ENCODE measurements around the gene RHNO1. TPM values are rescaled to one million over a fixed set of nuclear protein-coding genes. Genes with fewer than 3 reads are reported as not detected.

RHNO1 gene
- total and polyA plus RNA-seq, 2 of the 4 experiments (the other 2 are of a cell fraction), result 26.1 to 30.6 TPM

GRCh38 chr12:2886768-2887450 is 9.9 kb downstream of the RHNO1 start:
- Histone ChIP-seq H2AFZ (replicated peaks; ENCODE audit: low read length, poor library complexity) (no peak overlapping the region), H3K36me3 (ENCODE audit: control insufficient read depth, insufficient read depth, low read length) (peaks cover 7% of the 10 kb centered on the region), H3K23ac (ENCODE audit: low read depth, low read length) (no peak overlapping the region), H2BK20ac (ENCODE audit: low read depth, low read length) (no peak overlapping the region), H2AK9ac (replicated peaks; ENCODE audit: low read depth, low read length, poor library complexity) (no peak overlapping the region), H2BK120ac (ENCODE audit: low read depth, low read length) (no peak overlapping the region), H3K18ac (ENCODE audit: low read depth, low read length) (no peak overlapping the region), H3K9ac (ENCODE audit: low read depth, low read length) (no peak overlapping the region), H3K27ac (ENCODE audit: insufficient read depth, low read length) (no peak overlapping the region), H3K4me3 (ENCODE audit: insufficient read depth, low read depth, low read length) (no peak overlapping the region), H3K14ac (replicated peaks; ENCODE audit: low read depth, low read length) (no peak overlapping the region), H3K9me3 (ENCODE audit: control insufficient read depth, insufficient read depth, low read length) (no peaks in the 10 kb centered on the region), H2BK5ac (ENCODE audit: low read depth, low read length, poor library complexity, severe bottlenecking) (no peak overlapping the region), H3K4me1 (ENCODE audit: control insufficient read depth, insufficient read depth, low read length) (0 out of 2 replicates have a peak, but pooled peaks cover 2% of the 10 kb centered on the region), H4K8ac (ENCODE audit: low read depth in 2 of 2, low read length in 2 of 2) (no peak overlapping the region), H3K9me1 (ENCODE audit: insufficient read depth, low read length) (peaks cover 6% of the 10 kb centered on the region), H3K4me2 (ENCODE audit: low read depth, low read length) (no peak overlapping the region), H4K5ac (ENCODE audit: low read depth, low read length) (no peak overlapping the region), H3K79me1 (ENCODE audit: low read depth in 1 of 2, low read length in 2 of 2) (peaks cover 6 to 38% of the 10 kb centered on the region in 2 experiments), H4K20me1 (ENCODE audit: insufficient read depth, low read length) (no peaks in the 10 kb centered on the region), H3K56ac (ENCODE audit: extremely low read depth, insufficient read depth, low read length) (no peak overlapping the region), H3K27me3 (ENCODE audit: control insufficient read depth, insufficient read depth, low read length) (no peaks in the 10 kb centered on the region), H2AK5ac (ENCODE audit: low read depth, low read length) (no peak overlapping the region), H3K4ac (ENCODE audit: low read depth, low read length) (no peak overlapping the region), H4K91ac (ENCODE audit: insufficient read depth, low read depth, low read length) (no peak overlapping the region), H2BK15ac (ENCODE audit: low read depth, low read length) (no peak overlapping the region)
- 93% methylated on average over 3 of the region's 10 CpGs; no CpG with 5 or more reads in 1 of the 2 experiments for WGBS, 2 experiments (ENCODE audit: extremely low coverage in 2 of 2, insufficient read length in 1 of 2)
- ATAC-seq (ENCODE audit: low read depth) (no peak), DNase-seq (no peak)
- in situ Hi-C loops (cut with MboI; ENCODE audit: low sequenced_read_pairs) (no loop called here), intact Hi-C loops (cut with micrococcal nuclease) (no loop called here), dilution Hi-C loops (cut with HindIII; ENCODE audit: low sequenced_read_pairs, unreplicated experiment) (no loop called here)
- no TSS peak for BruUV-seq (replicated peaks)
- CTCF ChIA-PET, result no interaction called here
- no peak for TF ChIP-seq CHD1 (IDR thresholded peaks at IDR 0.05; ENCODE audit: low read depth, low read length)
- no peak for TF ChIP-seq MAZ (IDR thresholded peaks at IDR 0.05; ENCODE audit: borderline replicate concordance, low read depth, low read length)
- TF ChIP-seq, protein P1, sequence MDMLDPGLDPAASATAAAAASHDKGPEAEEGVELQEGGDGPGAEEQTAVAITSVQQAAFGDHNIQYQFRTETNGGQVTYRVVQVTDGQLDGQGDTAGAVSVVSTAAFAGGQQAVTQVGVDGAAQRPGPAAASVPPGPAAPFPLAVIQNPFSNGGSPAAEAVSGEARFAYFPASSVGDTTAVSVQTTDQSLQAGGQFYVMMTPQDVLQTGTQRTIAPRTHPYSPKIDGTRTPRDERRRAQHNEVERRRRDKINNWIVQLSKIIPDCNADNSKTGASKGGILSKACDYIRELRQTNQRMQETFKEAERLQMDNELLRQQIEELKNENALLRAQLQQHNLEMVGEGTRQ (IDR thresholded peaks at IDR 0.05; ENCODE audit: low read depth, low read length), result no peak
- no peak for TF ChIP-seq RAD21 (IDR thresholded peaks at IDR 0.05; ENCODE audit: low read length)
- TF ChIP-seq POLR2A (IDR thresholded peaks at IDR 0.05; ENCODE audit: low read depth, low read length), result no peak
- no peak for TF ChIP-seq SMC3 (IDR thresholded peaks at IDR 0.05; ENCODE audit: low read depth, low read length)
- TF ChIP-seq MXI1 (IDR thresholded peaks at IDR 0.05; ENCODE audit: borderline replicate concordance, low read depth, low read length), result no peak
- no peak for TF ChIP-seq CEBPB (IDR thresholded peaks at IDR 0.05; ENCODE audit: low read depth, low read length)
- no peak for TF ChIP-seq FOS (IDR thresholded peaks at IDR 0.05; ENCODE audit: low read depth, low read length)
- no peak for TF ChIP-seq MAFK (IDR thresholded peaks at IDR 0.05; ENCODE audit: low read depth, low read length)
- TF ChIP-seq, protein P2, sequence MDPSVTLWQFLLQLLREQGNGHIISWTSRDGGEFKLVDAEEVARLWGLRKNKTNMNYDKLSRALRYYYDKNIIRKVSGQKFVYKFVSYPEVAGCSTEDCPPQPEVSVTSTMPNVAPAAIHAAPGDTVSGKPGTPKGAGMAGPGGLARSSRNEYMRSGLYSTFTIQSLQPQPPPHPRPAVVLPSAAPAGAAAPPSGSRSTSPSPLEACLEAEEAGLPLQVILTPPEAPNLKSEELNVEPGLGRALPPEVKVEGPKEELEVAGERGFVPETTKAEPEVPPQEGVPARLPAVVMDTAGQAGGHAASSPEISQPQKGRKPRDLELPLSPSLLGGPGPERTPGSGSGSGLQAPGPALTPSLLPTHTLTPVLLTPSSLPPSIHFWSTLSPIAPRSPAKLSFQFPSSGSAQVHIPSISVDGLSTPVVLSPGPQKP (IDR thresholded peaks at IDR 0.05; ENCODE audit: borderline replicate concordance, low read depth, low read length), result no peak
- TF ChIP-seq, protein P3, sequence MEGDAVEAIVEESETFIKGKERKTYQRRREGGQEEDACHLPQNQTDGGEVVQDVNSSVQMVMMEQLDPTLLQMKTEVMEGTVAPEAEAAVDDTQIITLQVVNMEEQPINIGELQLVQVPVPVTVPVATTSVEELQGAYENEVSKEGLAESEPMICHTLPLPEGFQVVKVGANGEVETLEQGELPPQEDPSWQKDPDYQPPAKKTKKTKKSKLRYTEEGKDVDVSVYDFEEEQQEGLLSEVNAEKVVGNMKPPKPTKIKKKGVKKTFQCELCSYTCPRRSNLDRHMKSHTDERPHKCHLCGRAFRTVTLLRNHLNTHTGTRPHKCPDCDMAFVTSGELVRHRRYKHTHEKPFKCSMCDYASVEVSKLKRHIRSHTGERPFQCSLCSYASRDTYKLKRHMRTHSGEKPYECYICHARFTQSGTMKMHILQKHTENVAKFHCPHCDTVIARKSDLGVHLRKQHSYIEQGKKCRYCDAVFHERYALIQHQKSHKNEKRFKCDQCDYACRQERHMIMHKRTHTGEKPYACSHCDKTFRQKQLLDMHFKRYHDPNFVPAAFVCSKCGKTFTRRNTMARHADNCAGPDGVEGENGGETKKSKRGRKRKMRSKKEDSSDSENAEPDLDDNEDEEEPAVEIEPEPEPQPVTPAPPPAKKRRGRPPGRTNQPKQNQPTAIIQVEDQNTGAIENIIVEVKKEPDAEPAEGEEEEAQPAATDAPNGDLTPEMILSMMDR (conservative IDR thresholded peaks at IDR 0.05; ENCODE audit: low read depth, low read length), result no peak
- no peak for TF ChIP-seq RFX5 (IDR thresholded peaks at IDR 0.05; ENCODE audit: low read depth, low read length)
- no peak for TF ChIP-seq BHLHE40 (IDR thresholded peaks at IDR 0.05; ENCODE audit: low read depth, low read length)
- no peak for TF ChIP-seq NFE2L2 (IDR thresholded peaks at IDR 0.05; ENCODE audit: low read depth, low read length)
- TF ChIP-seq RCOR1 (IDR thresholded peaks at IDR 0.05; ENCODE audit: insufficient replicate concordance, low read length), result no peak
- POLR2A ChIA-PET (ENCODE audit: unreplicated experiment), result interaction anchor here (0.6 to 0.7 kb wide), 2 partner anchors 9 to 163 kb away, joined by 3 to 10 read pairs; no protein-coding TSS in a partner anchor

All from IMR-90 (cell line).